GM12878 (cell line): ENCODE results near the gene PAQR5. TPM values are rescaled to one million over a fixed set of nuclear protein-coding genes. Genes with fewer than 3 reads are reported as not detected.
A peak's percentile ranks its signal among the peaks of the same experiment; 100 is the strongest.

Source experiments
- ATF2 ChIP-seq: IDR thresholded peaks from 2 replicates; pipeline ENCODE4 v1.6.1; 2012; ENCODE audit warnings: low read length, inconsistent platforms
- CBX3 ChIP-seq: fragments of 200-600 bp; sonication (generic); IDR thresholded peaks from 2 replicates; pipeline ENCODE4 v1.6.1; 2016; ENCODE audit warnings: low read depth, borderline replicate concordance
- DPF2 ChIP-seq: fragments of 450-650 bp; IDR thresholded peaks from 2 replicates; pipeline ENCODE4 v1.6.1; 2017; ENCODE audit warnings: mild to moderate bottlenecking
- EZH2 ChIP-seq: IDR thresholded peaks from 2 replicates; pipeline ENCODE4 v1.6.1; 2012; ENCODE audit warnings: low read depth, mild to moderate bottlenecking, control low read depth, inconsistent platforms, low read length, borderline replicate concordance; ENCODE audit not compliant: control insufficient read depth
- FOXK2 ChIP-seq: fragments of 450-650 bp; IDR thresholded peaks from 2 replicates; pipeline ENCODE4 v1.6.1; 2017; ENCODE audit warnings: mild to moderate bottlenecking, moderate library complexity
- FOXM1 ChIP-seq: IDR thresholded peaks from 2 replicates; pipeline ENCODE4 v1.6.1; 2012; ENCODE audit warnings: low read depth, mild to moderate bottlenecking, inconsistent platforms, low read length, moderate library complexity
- HCFC1 ChIP-seq: fragments of 150-350 bp; IDR thresholded peaks from 2 replicates; pipeline ENCODE4 v1.6.1; 2014; ENCODE audit warnings: low read length
- HDAC2 ChIP-seq: fragments of 200-600 bp; sonication (generic); IDR thresholded peaks from 2 replicates; pipeline ENCODE4 v1.6.1; 2017
- HDGF ChIP-seq: fragments of 450-650 bp; IDR thresholded peaks from 2 replicates; pipeline ENCODE4 v1.6.1; 2016; ENCODE audit warnings: antibody characterized with exemption
- MLLT1 ChIP-seq: fragments of 450-650 bp; IDR thresholded peaks from 2 replicates; pipeline ENCODE4 v1.6.1; 2016; ENCODE audit warnings: mild to moderate bottlenecking
- NFYA ChIP-seq: IDR thresholded peaks from 2 replicates; pipeline ENCODE4 v1.6.1; 2011; ENCODE audit warnings: low read depth, mild to moderate bottlenecking, low read length, improper control_type of control experiment, borderline replicate concordance
- NR2C2 ChIP-seq: IDR thresholded peaks from 2 replicates; pipeline ENCODE4 v1.6.1; 2011; ENCODE audit warnings: borderline replicate concordance, low read depth; ENCODE audit not compliant: control insufficient read depth, insufficient read length
- POLR2A ChIP-seq: IDR thresholded peaks from 2 replicates; pipeline ENCODE4 v1.6.1; 2011; ENCODE audit warnings: low read depth, mild to moderate bottlenecking, low read length
- RCOR1 ChIP-seq: conservative IDR thresholded peaks from 2 replicates; pipeline ENCODE4 v1.6.1; 2012; ENCODE audit warnings: low read depth, low read length, improper control_type of control experiment
- SMAD1 ChIP-seq: fragments of 450-650 bp; IDR thresholded peaks from 2 replicates; pipeline ENCODE4 v1.6.1; 2018; ENCODE audit warnings: mild to moderate bottlenecking, low read depth; ENCODE audit not compliant: partially characterized antibody
- SREBF1 ChIP-seq: IDR thresholded peaks from 2 replicates; pipeline ENCODE4 v1.6.1; 2012; ENCODE audit warnings: mild to moderate bottlenecking, low read length
- TCF12 ChIP-seq: IDR thresholded peaks from 2 replicates; pipeline ENCODE4 v1.6.1; 2011; ENCODE audit warnings: low read depth, mild to moderate bottlenecking, low read length
- YY1 ChIP-seq: IDR thresholded peaks from 2 replicates; pipeline ENCODE4 v1.6.1; 2011; ENCODE audit warnings: low read depth, mild to moderate bottlenecking, low read length
- ZBED1 ChIP-seq: IDR thresholded peaks from 2 replicates; pipeline ENCODE4 v1.6.1; 2016; ENCODE audit warnings: borderline replicate concordance
- ZBTB33 ChIP-seq: fragments of 450-650 bp; IDR thresholded peaks from 2 replicates; pipeline ENCODE4 v1.6.1; 2017; ENCODE audit warnings: mild to moderate bottlenecking
- ZNF24 ChIP-seq: fragments of 450-650 bp; IDR thresholded peaks from 2 replicates; pipeline ENCODE4 v1.6.1; 2017; ENCODE audit warnings: antibody characterized with exemption, mild to moderate bottlenecking
- ZNF384 ChIP-seq: IDR thresholded peaks from 2 replicates; pipeline ENCODE4 v1.6.1; 2012; ENCODE audit warnings: low read depth, mild to moderate bottlenecking, low read length, improper control_type of control experiment, borderline replicate concordance
- ZNF687 ChIP-seq: fragments of 450-650 bp; IDR thresholded peaks from 2 replicates; pipeline ENCODE4 v1.6.1; 2017; ENCODE audit warnings: mild to moderate bottlenecking, moderate library complexity
- ZSCAN29 ChIP-seq: fragments of 450-650 bp; IDR thresholded peaks from 2 replicates; pipeline ENCODE4 v1.6.1; 2017; ENCODE audit warnings: mild to moderate bottlenecking, moderate library complexity
- polyA plus RNA-seq, 11 experiments: library from polyadenylated mRNA; depleted of rRNA in 4 of 11; unstranded in 6 of 11; stranded (reverse) in 5 of 11; fragments of >200 nt; fragmentation: Nextera tagmentation in 4 of 11; fragmentation: Illumina TruSeq in 1 of 11; extraction: Ambion mirVana in 4 of 11; extraction: Trizol in 1 of 11; gene quantifications; 1 replicate in 1 of 11; 2 replicates in 10 of 11; pipeline versions ENCODE4 v1.2.1 to v1.2.3, GENCODE V29; 2011 to 2016; ENCODE audit warnings: inconsistent platforms in 2 of 11, missing spikeins in 2 of 11, low read depth in 1 of 11
- total RNA-seq, 4 experiments: library from RNA; depleted of rRNA in 3 of 4; stranded (reverse); fragments of >200 nt in 3 of 4; fragmentation: Illumina TruSeq in 1 of 4; extraction: Trizol in 1 of 4; gene quantifications; 2 replicates each; pipeline versions ENCODE4 v1.2.1 to v1.2.3, GENCODE V29; 2013 to 2021

The PAQR5 gene
- total and polyA plus RNA-seq, 10 of the 15 experiments (the other 5 are each of a cell fraction or from before 2014, with no cell fraction given): 0.02 to 0.03 TPM; not detected in 8

GRCh38 chr15:69452692-69453521, 154.2 kb downstream of the PAQR5 start, which contains the start of gene RPLP1 (continued):
- TF ChIP-seq ZNF687 (peak; percentile 84), ZNF24 (no peak), HCFC1 (peak; percentile 45), ZSCAN29 (no peak), SREBF1 (no peak), DPF2 (peak; percentile 84; the same call in 1 of the 2 replicates), EZH2 (no peak), YY1 (0 out of 2 replicates have a peak, but pooled peaks have one; percentile 41), HDAC2 (no peak; the same call in 1 of the 2 replicates), ATF2 (no peak), FOXM1 (no peak), ZBTB33 (no peak), ZBED1 (peak; percentile 89; the same call in 1 of the 2 replicates), TCF12 (peak; percentile 92), RCOR1 (no peak), NFYA (no peak; the same call in 1 of the 2 replicates), SMAD1 (peak; percentile 65), ZNF384 (no peak), FOXK2 (no peak), NR2C2 (no peak), CBX3 (no peak), MLLT1 (no peak), POLR2A (peak; percentile 99), HDGF (0 out of 2 replicates have a peak, but pooled peaks have one; percentile 42)
